ENCODE results near the gene DHCR24. TPM values are rescaled to one million over a fixed set of nuclear protein-coding genes. Genes with fewer than 3 reads are reported as not detected.

DHCR24 gene
- total RNA-seq, 2 experiments from 2014 or later, result 114 to 115 TPM

GRCh38 chr1:54826226-54826816, 60.7 kb downstream of the DHCR24 start:
- ChIA-PET POLR2A (no interaction called here), CTCF (no interaction called here)
- DNase-seq, result no peak
- Mint-ChIP-seq H3K27ac (no peak overlapping the region), H3K27me3 (peaks cover 13% of the 10 kb centered on the region), H3K4me1 (no peaks in the 10 kb centered on the region), H3K36me3 (ENCODE audit: low read depth) (peaks cover 18% of the 10 kb centered on the region), H3K9me3 (peaks cover 27% of the 10 kb centered on the region), H3K4me3 (no peak overlapping the region)

- DNase-seq, result no peak
- Mint-ChIP-seq H3K9me3 (peaks cover 26% of the 10 kb centered on the region), H3K4me3 (no peak overlapping the region), H3K4me1 (no peaks in the 10 kb centered on the region), H3K27me3 (peaks cover 13% of the 10 kb centered on the region), H3K36me3 (ENCODE audit: low read depth) (peaks cover 15% of the 10 kb centered on the region), H3K27ac (no peak overlapping the region)
- ChIA-PET POLR2A (no interaction called here), CTCF (no interaction called here)
Observed at GRCh38 chr1:54825696-54826095, 61.3 kb downstream of the DHCR24 start.

DNA sequence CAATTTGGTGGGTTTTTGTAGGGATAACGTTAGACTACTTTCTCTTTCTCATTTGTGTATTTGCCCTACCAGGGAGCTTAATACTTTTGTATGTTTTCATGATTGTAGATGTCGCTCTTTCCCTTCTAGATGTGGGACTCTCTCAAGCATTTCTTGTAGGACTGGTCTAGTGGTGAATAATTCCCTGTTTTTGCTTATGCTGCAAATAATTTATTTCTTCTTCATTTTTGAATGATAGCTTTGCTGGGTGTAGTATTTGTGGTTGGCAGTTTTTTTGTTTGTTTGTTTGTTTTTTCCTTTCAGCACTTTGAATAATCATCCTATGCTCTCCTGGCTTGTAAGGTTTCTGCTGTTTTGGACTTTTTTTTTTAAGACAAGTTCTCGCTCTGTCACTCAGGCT, 63.3 kb downstream of the DHCR24 start:
- no peak for DNase-seq
- H3K4me3 Mint-ChIP-seq, result no peak overlapping the region
- H3K9me3 Mint-ChIP-seq, result peaks cover 23% of the 10 kb centered on the region
- H3K27ac Mint-ChIP-seq, result no peak overlapping the region
- peaks cover 12% of the 10 kb centered on the region for H3K36me3 Mint-ChIP-seq (ENCODE audit: low read depth)
- peaks cover 2% of the 10 kb centered on the region for H3K4me1 Mint-ChIP-seq
- POLR2A ChIA-PET, result no interaction called here
- H3K27me3 Mint-ChIP-seq, result peaks cover 19% of the 10 kb centered on the region
- CTCF ChIA-PET, result interaction anchor here (1.2 to 1.6 kb wide), 2 partner anchors 11 to 15 kb away, joined by 3 to 4 read pairs; no protein-coding TSS in a partner anchor

- DNase-seq, result no peak
- Mint-ChIP-seq H3K9me3 (peaks cover 8% of the 10 kb centered on the region), H3K4me1 (peaks cover 10% of the 10 kb centered on the region), H3K27ac (no peak overlapping the region), H3K4me3 (no peak overlapping the region), H3K36me3 (ENCODE audit: low read depth) (peaks cover 3% of the 10 kb centered on the region), H3K27me3 (peaks cover 19% of the 10 kb centered on the region)
- ChIA-PET CTCF (no interaction called here), POLR2A (no interaction called here)
Observed at GRCh38 chr1:54819733-54820132, 67.3 kb downstream of the DHCR24 start.

DNA sequence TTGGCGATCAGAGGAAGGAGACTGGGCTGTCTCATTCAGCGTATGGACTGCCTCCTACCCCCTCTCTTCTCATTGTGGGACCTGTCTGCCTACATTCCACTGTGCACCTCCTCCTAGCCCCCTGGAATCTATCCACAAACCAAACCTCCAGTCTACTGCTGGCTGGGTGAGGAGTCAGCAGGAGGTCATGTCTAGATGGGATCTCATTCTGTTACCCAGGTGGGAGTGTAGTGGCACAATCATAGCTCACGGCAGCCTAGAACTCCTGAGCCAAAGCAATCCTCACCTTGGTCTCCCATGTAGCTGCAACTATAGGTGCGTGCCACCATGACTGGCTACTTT, 67.8 kb downstream of the DHCR24 start:
- no peak overlapping the region for H3K4me3 Mint-ChIP-seq
- CTCF ChIA-PET, result no interaction called here
- peaks cover 12% of the 10 kb centered on the region for H3K4me1 Mint-ChIP-seq
- peaks cover 5% of the 10 kb centered on the region for H3K9me3 Mint-ChIP-seq
- DNase-seq, result no peak
- POLR2A ChIA-PET, result no interaction called here
- no peak overlapping the region for H3K27ac Mint-ChIP-seq
- no peaks in the 10 kb centered on the region for H3K36me3 Mint-ChIP-seq (ENCODE audit: low read depth)
- peaks cover 18% of the 10 kb centered on the region for H3K27me3 Mint-ChIP-seq

GRCh38 chr1:54818461-54819194, 68.4 kb downstream of the DHCR24 start:
- no peaks in the 10 kb centered on the region for H3K36me3 Mint-ChIP-seq (ENCODE audit: low read depth)
- ChIA-PET POLR2A (no interaction called here), CTCF (no interaction called here)
- H3K9me3 Mint-ChIP-seq, result peaks cover 2% of the 10 kb centered on the region
- DNase-seq, result no peak
- H3K4me3 Mint-ChIP-seq, result no peak overlapping the region
- H3K27me3 Mint-ChIP-seq, result peaks cover 15% of the 10 kb centered on the region
- H3K4me1 Mint-ChIP-seq, result peaks cover 16% of the 10 kb centered on the region
- no peak overlapping the region for H3K27ac Mint-ChIP-seq

GRCh38 chr1:54816951-54817350, 70.0 kb downstream of the DHCR24 start:
- no peaks in the 10 kb centered on the region for H3K9me3 Mint-ChIP-seq
- ChIA-PET CTCF (no interaction called here), POLR2A (no interaction called here)
- H3K36me3 Mint-ChIP-seq (ENCODE audit: low read depth), result no peaks in the 10 kb centered on the region
- H3K4me3 Mint-ChIP-seq, result no peak overlapping the region
- H3K4me1 Mint-ChIP-seq, result peaks cover 31% of the 10 kb centered on the region
- DNase-seq, result no peak
- peaks cover 6% of the 10 kb centered on the region for H3K27me3 Mint-ChIP-seq
- no peak overlapping the region for H3K27ac Mint-ChIP-seq

DNA sequence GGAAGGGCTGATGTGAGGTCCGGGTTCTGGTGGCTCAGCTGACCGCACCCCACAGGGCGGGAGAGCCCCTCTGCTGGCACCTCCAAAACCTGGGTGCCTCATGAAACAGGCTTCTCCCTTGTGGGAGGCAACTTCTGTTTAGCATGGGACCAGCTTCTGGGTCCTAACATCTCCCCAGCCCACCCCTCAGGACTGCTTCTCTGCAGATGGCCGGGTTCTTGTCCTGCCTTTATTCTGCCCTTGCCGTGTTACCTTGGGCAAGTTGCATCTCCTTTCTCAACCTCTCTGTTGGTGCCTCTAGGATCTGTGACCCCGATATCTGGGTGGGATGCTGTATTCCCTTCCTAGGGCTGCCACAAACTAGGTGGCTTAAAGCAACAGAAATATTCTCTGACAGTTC, 70.9 kb downstream of the DHCR24 start:
- ChIA-PET CTCF (interaction anchor here (1.8 to 7.0 kb wide), 2 partner anchors 9 to 16 kb away, joined by 6 to 49 read pairs; partner anchors contain the start of gene TTC22), POLR2A (interaction anchor here (1.7 kb wide), 1 partner anchor 17 kb away, joined by 4 read pairs; no protein-coding TSS in a partner anchor)
- Mint-ChIP-seq H3K36me3 (ENCODE audit: low read depth) (no peaks in the 10 kb centered on the region), H3K4me3 (no peak overlapping the region), H3K4me1 (peaks cover 33% of the 10 kb centered on the region), H3K9me3 (no peaks in the 10 kb centered on the region), H3K27ac (no peak overlapping the region), H3K27me3 (peaks cover 6% of the 10 kb centered on the region)
- no peak for DNase-seq

- H3K4me1 Mint-ChIP-seq, result peaks cover 42% of the 10 kb centered on the region
- ChIA-PET CTCF (interaction anchor here (1.8 to 7.0 kb wide), 2 partner anchors 8 to 15 kb away, joined by 6 to 49 read pairs; partner anchors contain the start of gene TTC22), POLR2A (interaction anchor here (1.1 to 1.7 kb wide), 2 partner anchors 10 to 16 kb away, joined by 3 to 4 read pairs; no protein-coding TSS in a partner anchor)
Observed at GRCh38 chr1:54815086-54815876, 71.7 kb downstream of the DHCR24 start.

GRCh38 chr1:54814571-54814970, 72.4 kb downstream of the DHCR24 start:
- Mint-ChIP-seq H3K9me3 (no peaks in the 10 kb centered on the region), H3K4me3 (no peak overlapping the region), H3K4me1 (peaks cover 49% of the 10 kb centered on the region), H3K36me3 (ENCODE audit: low read depth) (no peaks in the 10 kb centered on the region), H3K27ac (no peak overlapping the region), H3K27me3 (peaks cover 4% of the 10 kb centered on the region)
- CTCF ChIA-PET, result interaction anchor here (1.2 to 7.0 kb wide), 3 partner anchors 7 to 142 kb away, joined by 3 to 49 read pairs (median 6); partner anchors contain the start of gene TTC22
- POLR2A ChIA-PET, result interaction anchor here (1.0 to 1.7 kb wide), 3 partner anchors 10 to 18 kb away, joined by 3 to 5 read pairs (median 4); no protein-coding TSS in a partner anchor
- no peak for DNase-seq

More at GRCh38 chr1:54815086-54815876, 71.7 kb downstream of the DHCR24 start:
- peak; percentile 3 for DNase-seq
- Mint-ChIP-seq H3K36me3 (ENCODE audit: low read depth) (no peaks in the 10 kb centered on the region), H3K9me3 (no peaks in the 10 kb centered on the region), H3K4me3 (no peak overlapping the region), H3K27me3 (peaks cover 5% of the 10 kb centered on the region), H3K27ac (no peak overlapping the region)

GRCh38 chr1:54814126-54814498, 72.9 kb downstream of the DHCR24 start:
- Mint-ChIP-seq H3K27ac (no peak overlapping the region), H3K36me3 (ENCODE audit: low read depth) (no peaks in the 10 kb centered on the region), H3K27me3 (peaks cover 4% of the 10 kb centered on the region), H3K4me1 (peaks cover 52% of the 10 kb centered on the region), H3K4me3 (no peak overlapping the region), H3K9me3 (no peaks in the 10 kb centered on the region)
- CTCF ChIA-PET, result interaction anchor here (0.7 to 7.0 kb wide), 4 partner anchors 14 to 182 kb away, joined by 3 to 49 read pairs (median 3); partner anchors contain the start of gene TTC22
- POLR2A ChIA-PET, result interaction anchor here (1.0 to 1.8 kb wide), 3 partner anchors 10 to 72 kb away, joined by 5 to 6 read pairs (median 6); partner anchors contain the start of gene DHCR24
- DNase-seq, result no peak

- DNase-seq, result peak; percentile 14
- Mint-ChIP-seq H3K4me1 (peaks cover 55% of the 10 kb centered on the region), H3K36me3 (ENCODE audit: low read depth) (no peaks in the 10 kb centered on the region), H3K27me3 (peaks cover 3% of the 10 kb centered on the region), H3K9me3 (no peaks in the 10 kb centered on the region), H3K27ac (peak overlapping the region; percentile 55), H3K4me3 (peak overlapping the region; percentile 23)
- CTCF ChIA-PET, result interaction anchor here (0.6 to 7.0 kb wide), 6 partner anchors 13 to 744 kb away, joined by 3 to 49 read pairs (median 3); partner anchors contain the start of gene TTC22
- POLR2A ChIA-PET, result interaction anchor here (1.0 to 1.8 kb wide), 4 partner anchors 9 to 348 kb away, joined by 3 to 6 read pairs (median 6); partner anchors contain the start of gene DHCR24
Observed at GRCh38 chr1:54813485-54814125, 73.4 kb downstream of the DHCR24 start.
